NCI-H1105 treated with DMSO at 0.1 percent for 48 hours (cell line): Measurements from ENCODE around the gene TARS3.
A peak's percentile ranks its signal among the peaks of the same experiment; 100 is the strongest.

ENCODE experiments used
- DNase-seq: peaks from one replicate; lab custom pipeline; 2025; lab: John Stamatoyannopoulos, UW

Gene TARS3

GRCh38 chr15:101698314-101698713, 26.0 kb downstream of the TARS3 start:
- no peak for DNase-seq

GRCh38 chr15:101697488-101697887, 26.8 kb downstream of the TARS3 start:
- DNase-seq, result no peak

DNA sequence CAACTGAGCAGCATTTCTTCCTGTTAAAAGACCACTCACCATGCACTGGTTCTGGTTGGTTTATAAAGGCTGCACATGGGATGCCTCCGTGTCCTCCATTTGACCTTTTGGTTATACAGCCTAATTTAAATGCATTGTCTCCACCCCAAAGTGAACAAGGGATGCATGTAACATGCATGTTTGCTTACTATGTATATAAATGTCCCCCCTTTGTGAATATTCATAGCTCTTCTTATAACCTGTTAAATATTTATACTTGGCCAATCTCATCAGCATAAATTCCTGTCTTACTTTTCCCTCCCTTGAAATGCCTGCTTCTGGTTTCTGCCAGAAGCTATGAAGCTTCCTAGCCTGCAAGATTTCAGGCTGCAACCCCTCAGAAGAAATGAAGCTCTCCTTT, 27.4 kb downstream of the TARS3 start:
- DNase-seq, result no peak

- no peak for DNase-seq
Measured at GRCh38 chr15:101694261-101694660, 30.0 kb downstream of the TARS3 start.

DNA sequence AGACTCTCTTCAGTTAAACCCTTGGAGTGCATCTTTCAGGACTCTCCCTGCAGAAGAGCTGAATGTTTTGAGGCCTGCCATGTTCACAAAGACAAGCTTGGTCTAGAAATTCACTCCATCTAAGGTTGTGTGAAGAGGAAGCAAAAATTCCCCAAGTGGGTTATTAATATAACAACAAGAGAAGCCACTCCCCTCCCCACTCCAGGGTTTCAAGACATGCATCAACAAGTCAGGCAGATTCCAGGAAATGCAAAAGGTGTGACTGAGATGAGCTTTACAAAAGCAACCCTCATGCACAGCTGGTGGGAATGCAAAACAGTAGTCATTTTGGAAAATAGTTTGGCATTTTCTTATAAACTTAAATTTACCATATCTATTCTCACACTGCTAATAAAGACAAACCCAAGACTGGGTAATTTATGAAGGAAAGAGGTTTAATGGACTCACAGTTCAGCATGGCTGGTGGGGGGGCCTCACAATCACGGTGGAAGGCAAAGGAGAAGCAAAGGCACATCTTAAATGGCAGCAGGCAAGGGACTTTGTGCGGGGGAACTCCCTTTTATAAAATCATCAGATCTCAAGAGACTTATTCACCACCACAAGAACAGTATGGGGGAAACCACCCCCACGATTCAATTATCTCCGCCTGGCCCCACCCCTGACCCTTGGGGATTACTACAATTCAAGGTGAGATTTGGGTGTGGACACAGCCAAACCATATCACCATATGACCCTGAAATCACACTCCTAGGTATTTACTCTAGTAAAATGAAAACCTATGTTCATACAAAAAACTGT, 31.3 kb downstream of the TARS3 start:
- no peak for DNase-seq

- DNase-seq, result no peak
Measured at GRCh38 chr15:101689901-101690300, 34.4 kb downstream of the TARS3 start.

DNA sequence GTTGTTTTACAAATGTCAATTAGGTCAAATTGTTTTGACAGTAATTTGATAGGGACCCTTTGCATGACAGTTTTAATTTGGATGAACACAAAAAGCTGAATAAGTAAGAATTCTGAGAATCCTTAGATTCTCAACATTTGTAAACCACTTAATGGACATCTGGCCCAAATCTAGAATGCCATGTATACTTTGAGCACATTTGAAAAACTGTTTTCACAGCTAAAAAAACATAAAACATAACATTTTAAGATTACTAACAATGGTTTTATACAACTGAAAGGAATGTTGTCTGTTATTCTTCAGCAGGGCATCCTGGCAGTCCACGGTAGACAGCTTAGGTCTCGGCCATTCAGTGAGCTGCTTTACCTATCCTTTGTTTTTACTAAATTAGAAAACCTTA, 37.6 kb downstream of the TARS3 start:
- no peak for DNase-seq

- DNase-seq, result no peak
Measured at GRCh38 chr15:101684877-101685276, 39.4 kb downstream of the TARS3 start.

DNA sequence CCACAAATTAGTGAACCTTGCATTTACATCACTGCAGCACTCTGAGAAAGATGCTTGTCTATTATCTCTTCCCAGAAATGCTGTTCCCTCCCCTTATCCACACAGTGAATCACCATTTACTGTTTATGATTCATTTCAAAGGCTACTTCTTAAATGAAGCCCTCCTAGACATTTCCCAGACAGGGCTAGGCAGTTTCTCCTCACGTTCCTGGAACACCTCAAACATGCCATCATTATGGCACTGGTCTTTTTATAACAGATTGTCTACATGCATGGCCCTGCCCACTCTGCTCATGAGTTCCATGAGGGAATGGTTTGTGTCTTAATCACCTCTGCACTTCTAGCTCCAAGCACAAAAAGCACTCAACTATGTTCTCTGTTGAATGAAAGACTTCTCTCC, 39.9 kb downstream of the TARS3 start:
- DNase-seq, result no peak

DNA sequence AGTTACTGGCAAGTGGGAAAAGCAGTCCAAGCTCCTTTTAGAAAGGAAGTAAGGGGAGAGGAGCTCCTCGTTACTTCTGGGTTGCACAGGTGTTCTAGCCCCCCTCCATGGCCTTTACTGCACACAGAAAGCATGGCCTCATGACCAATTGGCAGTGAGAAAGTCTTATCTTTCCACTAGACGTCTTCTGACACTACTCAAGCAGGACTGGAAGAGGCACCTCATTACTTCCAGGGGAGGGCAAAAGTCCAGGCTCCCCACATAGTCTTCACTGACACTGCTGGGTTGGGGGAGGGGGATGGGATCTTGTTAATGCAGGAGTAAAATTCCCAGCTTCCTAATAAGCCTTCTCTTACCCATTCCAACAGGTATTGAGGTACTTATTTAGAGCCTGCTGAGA, 44.5 kb downstream of the TARS3 start:
- no peak for DNase-seq

- no peak for DNase-seq
Measured at GRCh38 chr15:101676921-101677329, 47.3 kb downstream of the TARS3 start.

DNA sequence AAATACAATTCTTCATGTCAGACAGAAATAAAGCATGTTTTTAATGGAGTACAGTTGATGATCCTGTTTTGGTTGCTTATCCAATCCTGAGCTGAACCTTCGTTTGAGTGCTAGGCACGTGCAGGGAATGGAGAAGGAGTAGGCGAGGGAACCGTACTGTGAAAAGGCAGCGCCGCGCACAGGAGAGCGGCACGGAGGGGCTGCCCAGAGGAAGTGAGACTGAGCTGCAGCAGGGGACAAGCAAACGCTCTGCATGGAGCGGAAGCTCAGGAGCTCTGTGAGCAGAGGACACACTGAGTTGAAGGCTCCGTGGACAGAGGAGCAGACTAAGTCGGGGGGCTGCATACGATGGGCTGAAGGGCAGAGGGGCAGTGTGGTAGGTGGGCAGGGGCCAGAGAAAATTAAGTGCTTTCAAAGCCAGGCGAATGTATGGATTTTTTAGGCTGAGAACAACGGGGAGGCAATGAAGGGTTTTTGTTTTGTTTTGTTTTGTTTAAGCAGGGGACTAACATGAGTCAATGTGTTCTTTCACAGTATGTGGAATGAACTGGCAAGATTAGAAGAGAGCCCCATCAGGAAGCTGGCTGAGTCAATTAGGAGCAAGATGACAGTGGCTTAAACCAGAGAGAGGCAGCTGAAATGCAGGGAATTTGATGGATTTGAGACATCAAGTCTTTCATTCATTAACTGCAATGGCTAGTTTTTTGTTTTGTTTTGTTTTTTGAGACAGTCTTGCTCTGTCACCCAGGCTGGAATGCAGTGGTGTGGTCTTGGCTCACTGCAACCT, 48.3 kb downstream of the TARS3 start:
- DNase-seq, result no peak

DNA sequence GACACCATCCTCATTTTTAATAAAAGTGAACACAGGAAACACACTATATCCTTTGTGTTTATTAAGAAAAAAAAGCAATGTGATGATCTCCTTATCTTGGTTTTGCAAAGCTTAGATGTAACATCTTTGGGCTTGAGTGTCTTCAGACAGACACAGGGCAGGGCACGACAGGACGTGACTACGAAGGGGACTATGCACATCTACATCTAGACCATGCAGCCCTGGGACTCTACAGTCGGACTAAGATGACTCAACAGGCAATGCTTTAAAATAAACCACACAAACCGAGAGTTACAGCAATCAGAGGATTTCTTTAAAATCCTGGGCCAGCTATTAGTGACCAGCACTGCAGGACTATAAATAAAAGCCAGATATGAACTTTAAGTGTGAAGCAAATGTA, 49.3 kb downstream of the TARS3 start:
- no peak for DNase-seq

DNA sequence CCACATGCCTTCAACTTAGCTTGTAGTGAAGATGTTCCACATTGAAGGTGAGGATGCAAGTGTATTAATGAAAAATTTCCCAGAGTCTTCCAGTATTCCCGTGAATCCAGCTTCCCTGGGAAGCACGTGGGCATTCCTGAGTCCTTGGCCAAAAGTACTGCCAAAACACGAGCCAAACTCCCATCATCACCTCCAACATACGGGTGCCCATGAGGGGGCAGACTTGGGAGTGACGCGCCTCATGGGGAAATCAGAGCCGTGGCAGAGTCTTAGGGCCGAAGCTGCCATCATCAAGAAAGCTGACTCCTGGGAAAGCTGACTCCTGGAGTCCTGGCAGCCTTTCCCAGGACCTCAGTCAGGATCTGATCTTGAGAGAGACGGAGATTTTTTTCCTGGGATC, 52.0 kb downstream of the TARS3 start:
- DNase-seq, result no peak

- DNase-seq, result no peak
Measured at GRCh38 chr15:101669744-101670143, 54.5 kb downstream of the TARS3 start.

GRCh38 chr15:101667881-101668280, 56.4 kb downstream of the TARS3 start:
- no peak for DNase-seq

DNA sequence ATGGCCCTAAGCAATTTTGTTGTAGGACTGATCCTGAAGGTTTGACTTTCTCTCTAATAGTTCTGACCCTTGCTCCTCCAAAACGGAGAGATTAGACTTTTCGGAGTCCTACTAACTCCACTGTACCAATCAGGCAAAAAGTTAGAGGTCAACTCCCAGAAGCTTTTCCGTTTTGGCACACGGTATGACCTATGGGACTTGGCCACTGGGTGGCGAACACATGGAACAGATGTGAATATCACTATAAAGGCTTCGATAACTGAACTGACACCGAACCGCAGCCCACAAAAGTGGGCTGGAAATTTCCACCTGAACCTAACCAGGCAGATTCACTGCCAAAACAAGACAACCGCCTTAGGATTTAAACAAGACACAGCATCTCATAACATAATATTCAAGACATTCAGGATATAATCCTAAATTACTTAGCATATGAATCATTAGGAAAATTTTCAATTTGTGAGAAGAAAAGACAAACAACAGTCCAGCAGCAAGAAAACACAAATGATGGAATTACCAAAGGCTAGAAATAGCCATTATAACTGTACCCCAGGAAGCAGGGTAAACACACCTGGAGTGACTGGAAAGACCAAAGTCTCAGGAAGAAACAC, 59.9 kb downstream of the TARS3 start:
- no peak for DNase-seq

DNA sequence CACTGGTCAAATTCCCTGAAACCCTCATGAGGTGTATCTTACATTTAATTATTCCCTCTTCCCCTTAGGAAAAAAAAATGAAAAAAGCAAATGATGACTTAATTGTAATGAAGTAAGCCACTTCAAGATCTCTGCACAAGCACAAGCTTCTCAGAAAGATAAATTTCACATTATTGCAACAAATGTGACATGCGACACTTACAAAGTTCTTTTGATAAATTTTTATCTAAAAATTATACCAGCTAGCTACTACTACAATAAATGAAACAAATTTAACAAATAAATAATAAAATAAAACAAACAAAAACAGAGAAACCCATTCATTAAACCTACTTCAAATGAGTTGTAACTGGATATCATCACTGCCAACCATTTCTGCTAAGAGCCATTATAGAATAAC, 62.1 kb downstream of the TARS3 start:
- no peak for DNase-seq

DNA sequence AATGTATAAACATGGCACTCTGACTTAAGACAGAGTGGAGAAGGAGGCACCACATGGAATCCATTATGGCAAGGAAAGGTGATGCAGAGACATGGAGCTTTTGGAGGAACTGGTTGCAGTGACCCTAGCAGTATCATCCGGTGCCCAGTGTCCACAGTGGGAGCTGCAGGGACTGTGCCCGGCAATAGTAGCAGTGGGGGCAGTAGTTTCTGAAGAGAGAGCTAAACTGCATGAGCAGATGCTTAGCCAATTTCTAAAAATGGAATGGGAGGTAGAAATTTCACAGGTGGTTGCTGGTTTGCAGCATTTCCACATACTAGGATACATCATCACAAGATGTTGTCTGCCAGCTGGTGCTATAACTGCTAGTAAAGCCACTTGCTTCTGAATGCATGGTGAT, 64.3 kb downstream of the TARS3 start:
- DNase-seq, result no peak

- DNase-seq, result peak; percentile 95
Measured at GRCh38 chr15:101657968-101658784, 66.1 kb downstream of the TARS3 start.

- no peak for DNase-seq
Measured at GRCh38 chr15:101657171-101657570, 67.1 kb downstream of the TARS3 start.
